ENCODE data around the gene DDX24. TPM values are rescaled to one million over a fixed set of nuclear protein-coding genes. Genes with fewer than 3 reads are reported as not detected.

The DDX24 gene
- total and polyA plus RNA-seq, 4 experiments from 2014 or later: 135 to 322 (median 310) TPM

DNA sequence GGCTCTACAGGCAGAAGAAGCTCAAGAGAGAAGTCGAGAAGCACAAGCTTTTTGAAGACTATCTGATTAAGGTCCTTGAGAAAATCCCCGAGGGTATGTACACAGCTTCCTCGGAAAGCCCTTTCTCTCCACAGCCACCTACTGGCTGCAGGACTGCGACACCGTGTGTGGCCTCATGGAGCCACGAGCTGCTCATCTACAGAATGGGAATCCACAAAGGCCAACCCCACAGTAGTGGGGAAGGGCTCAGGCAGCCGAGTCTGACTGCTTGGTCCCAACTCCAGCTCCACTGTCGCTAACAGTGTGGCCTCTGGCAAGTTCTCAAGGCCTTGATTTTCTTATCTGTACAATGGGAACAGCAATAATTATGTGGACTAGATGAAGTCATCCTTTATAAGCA lies 81.4 kb downstream of the DDX24 start:
- ChIA-PET POLR2A (ENCODE audit: partially characterized antibody) (interaction anchor here (0.7 to 7.2 kb wide), 8 partner anchors 8 to 60 kb away, joined by 3 to 51 read pairs (median 4); partner anchors contain the start of gene ASB2), CTCF (ENCODE audit: partially characterized antibody) (interaction anchor here (0.6 to 16.6 kb wide), 13 partner anchors 8 to 181 kb away, joined by 3 to 447 read pairs (median 6); partner anchors contain the start of gene ASB2)
- no peaks in the 10 kb centered on the region for H3K36me3 ChIP-seq (ENCODE audit: insufficient read depth, low read length)
- intact Hi-C loops (cut with micrococcal nuclease): no loop called here
- Mint-ChIP-seq H3K4me3 (no peak overlapping the region), H3K36me3 (no peaks in the 10 kb centered on the region), H3K9me3 (no peaks in the 10 kb centered on the region), H3K27me3 (peaks cover 0 to 2% of the 10 kb centered on the region in 2 donors), H3K4me1 (peaks cover 6 to 9% (median 8%) of the 10 kb centered on the region in 4 donors), H3K27ac (no peak overlapping the region)
- no peaks in the 10 kb centered on the region for H3K27me3 ChIP-seq (ENCODE audit: insufficient read depth, low read length)
- H3K9me3 ChIP-seq (ENCODE audit: control insufficient read depth in 1 of 2, low read length in 2 of 2): no peaks in the 10 kb centered on the region
- H3K4me1 ChIP-seq (ENCODE audit: insufficient read depth, low read length): peaks cover 8% of the 10 kb centered on the region
- H3K27ac ChIP-seq (ENCODE audit: low read depth, low read length): no peak overlapping the region
- no peak for DNase-seq
- no peak overlapping the region for H3K4me3 ChIP-seq (ENCODE audit: low read length in 2 of 2)

DNA sequence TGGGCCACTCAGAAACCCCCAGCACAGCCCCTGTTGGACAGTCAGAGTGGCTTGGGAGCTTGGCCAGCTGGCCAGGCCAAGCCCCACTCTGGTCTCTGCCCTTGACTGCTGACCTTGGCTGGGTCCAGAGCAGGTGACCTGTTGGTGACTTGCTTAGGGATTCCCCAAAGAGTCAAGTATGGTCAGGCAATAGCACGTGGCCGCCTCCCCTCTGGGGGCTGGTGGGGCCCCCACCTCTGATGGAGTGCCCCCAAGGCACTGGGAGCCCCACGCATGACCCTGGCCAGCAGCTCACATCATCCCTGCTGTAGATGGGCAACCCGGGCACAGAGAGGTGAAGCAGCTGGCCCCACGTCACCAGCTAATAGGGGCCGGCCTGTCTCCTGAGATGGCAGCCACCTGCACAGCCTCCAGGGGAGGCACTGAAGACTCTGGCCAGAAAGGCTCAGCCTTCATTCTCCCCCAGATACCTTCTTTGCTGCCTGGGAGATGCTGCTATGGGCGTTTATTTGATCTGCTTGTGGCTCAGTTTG lies 82.1 kb downstream of the DDX24 start:
- Histone ChIP-seq H3K27me3 (ENCODE audit: insufficient read depth, low read length) (no peaks in the 10 kb centered on the region), H3K4me3 (ENCODE audit: low read length in 2 of 2) (no peak overlapping the region), H3K27ac (ENCODE audit: low read depth, low read length) (no peak overlapping the region), H3K4me1 (ENCODE audit: insufficient read depth, low read length) (peaks cover 8% of the 10 kb centered on the region), H3K9me3 (ENCODE audit: control insufficient read depth in 1 of 2, low read length in 2 of 2) (no peaks in the 10 kb centered on the region), H3K36me3 (ENCODE audit: insufficient read depth, low read length) (no peaks in the 10 kb centered on the region)
- no peak overlapping the region for H3K27ac Mint-ChIP-seq
- H3K27me3 Mint-ChIP-seq: peaks cover 0 to 2% of the 10 kb centered on the region in 2 donors
- H3K4me3 Mint-ChIP-seq: no peak overlapping the region
- ChIA-PET CTCF (ENCODE audit: partially characterized antibody) (interaction anchor here (1.3 to 16.6 kb wide), 8 partner anchors 16 to 182 kb away, joined by 4 to 447 read pairs (median 8); no protein-coding TSS in a partner anchor), POLR2A (ENCODE audit: partially characterized antibody) (interaction anchor here (0.8 to 7.2 kb wide), 4 partner anchors 21 to 59 kb away, joined by 3 to 51 read pairs (median 7); no protein-coding TSS in a partner anchor)
- DNase-seq: no peak
- peaks cover 6 to 9% (median 8%) of the 10 kb centered on the region in 4 donors for H3K4me1 Mint-ChIP-seq
- intact Hi-C loops (cut with micrococcal nuclease): no loop called here
- no peaks in the 10 kb centered on the region for H3K9me3 Mint-ChIP-seq
- H3K36me3 Mint-ChIP-seq: no peaks in the 10 kb centered on the region

Other genes with a start within 250 kb of the DDX24 start
- gene FAM181A, start 153.9 kb downstream of the DDX24 start, total RNA-seq: not detected
- gene FAM181A, start 153.9 kb downstream of the DDX24 start, polyA plus RNA-seq: not detected
- gene ASB2, start 104.6 kb downstream of the DDX24 start, total RNA-seq: 10 to 100 TPM; 27.3 to 29.7 TPM
- 1 to 10 TPM in 1 of 2 donors, under 1 TPM in 1; 0.87 to 2.3 TPM for gene ASB2, start 104.6 kb downstream of the DDX24 start, polyA plus RNA-seq
- gene CCDC197, start 83.9 kb downstream of the DDX24 start, total RNA-seq: not detected
- not detected for gene CCDC197, start 83.9 kb downstream of the DDX24 start, polyA plus RNA-seq
- gene OTUB2, start 54.9 kb downstream of the DDX24 start, total RNA-seq: under 1 TPM; 0.42 to 0.67 TPM
- 1 to 10 TPM in 1 of 2 donors, under 1 TPM in 1; 0.19 to 1.1 TPM for gene OTUB2, start 54.9 kb downstream of the DDX24 start, polyA plus RNA-seq
- gene IFI27L1, start 108 bp upstream of the DDX24 start, total RNA-seq: 1 to 10 TPM; 7.4 to 7.9 TPM
- 1 to 10 TPM; 6.3 to 8.5 TPM for gene IFI27L1, start 108 bp upstream of the DDX24 start, polyA plus RNA-seq
- 1 to 10 TPM in 1 of 2 experiments, under 1 TPM in 1; 0.87 to 1.5 TPM for gene IFI27, start 29.5 kb upstream of the DDX24 start, total RNA-seq
- 10 to 100 TPM; 15.9 to 24.0 TPM for gene IFI27, start 29.5 kb upstream of the DDX24 start, polyA plus RNA-seq
- gene IFI27L2, start 48.4 kb upstream of the DDX24 start, total RNA-seq: 10 to 100 TPM; 34.0 to 38.2 TPM
- 10 to 100 TPM; 61.4 to 87.9 TPM for gene IFI27L2, start 48.4 kb upstream of the DDX24 start, polyA plus RNA-seq
- gene PPP4R4, start 93.1 kb upstream of the DDX24 start, total RNA-seq: 1 to 10 TPM; 6.3 to 7.3 TPM
- 1 to 10 TPM in 1 of 2 donors, under 1 TPM in 1; 0.38 to 1.2 TPM for gene PPP4R4, start 93.1 kb upstream of the DDX24 start, polyA plus RNA-seq
- gene SERPINA10, start 212.1 kb upstream of the DDX24 start, total RNA-seq: not detected
- not detected for gene SERPINA10, start 212.1 kb upstream of the DDX24 start, polyA plus RNA-seq
- not detected for gene SERPINA6, start 242.1 kb upstream of the DDX24 start, total RNA-seq
- not detected for gene SERPINA6, start 242.1 kb upstream of the DDX24 start, polyA plus RNA-seq